HEK293T (cell line): ENCODE measurements around the gene CREB5.

ENCODE experiments used
- ARNT ChIP-seq: fragments of 450-650 bp; IDR thresholded peaks from 2 replicates; pipeline ENCODE4 v1.6.1; 2017; ENCODE audit warnings: mild to moderate bottlenecking
- FOXK2 ChIP-seq: fragments of 450-650 bp; IDR thresholded peaks from 2 replicates; pipeline ENCODE4 v1.6.1; 2016; ENCODE audit warnings: mild to moderate bottlenecking

- TF ChIP-seq ARNT (no peak), FOXK2 (no peak)
Measured at GRCh38 chr7:28573651-28574301, 161.5 kb downstream of the CREB5 start.
